Measurements from ENCODE around the gene ORC5.
A peak's percentile ranks its signal among the peaks of the same experiment; 100 is the strongest.

Gene ORC5

GRCh38 chr7:104142147-104142546, 65.7 kb downstream of the ORC5 start:
- no CpG with 5 or more reads among the region's 2 CpGs for WGBS
- DNase-seq = no peak
- no peak overlapping the region for H2BK12ac ChIP-seq (ENCODE audit: low read length in 2 of 2)

GRCh38 chr7:104137971-104138370, 69.8 kb downstream of the ORC5 start:
- H2AK5ac ChIP-seq (ENCODE audit: low read length, severe bottlenecking) = no peak overlapping the region
- H3K23ac ChIP-seq (ENCODE audit: low read length in 2 of 2) = no peak overlapping the region
- H3K18ac ChIP-seq (ENCODE audit: low read depth in 1 of 2, low read length in 2 of 2) = peak overlapping the region in 1 of 2 experiments; percentile 67
- H2BK120ac ChIP-seq (ENCODE audit: low read depth, low read length) = no peak overlapping the region
- no peaks in the 10 kb centered on the region for H3K9me3 ChIP-seq (ENCODE audit: control insufficient read depth, low read length)
- H3K27me3 ChIP-seq (ENCODE audit: control insufficient read depth in 1 of 2, insufficient read depth in 1 of 2, low read length in 2 of 2) = no peaks in the 10 kb centered on the region
- peak overlapping the region; percentile 35 for H4K91ac ChIP-seq (ENCODE audit: low read length)
- H3K14ac ChIP-seq (ENCODE audit: low read length in 2 of 2) = no peak overlapping the region
- no peak overlapping the region for H3K4me3 ChIP-seq (ENCODE audit: insufficient read depth in 1 of 2, low read depth in 1 of 2, low read length in 2 of 2)
- H3K36me3 ChIP-seq (ENCODE audit: control insufficient read depth in 1 of 2, insufficient read depth in 2 of 2, low read depth in 1 of 2, low read length in 2 of 2) = peaks cover 0 to 32% of the 10 kb centered on the region in 2 experiments
- no peak overlapping the region for H4K8ac ChIP-seq (ENCODE audit: low read length)
- H2BK15ac ChIP-seq (ENCODE audit: low read depth, poor library complexity, severe bottlenecking) = no peak overlapping the region
- no peak overlapping the region for H2BK12ac ChIP-seq (ENCODE audit: low read length in 2 of 2)
- H3K4me2 ChIP-seq (ENCODE audit: low read length, poor library complexity, severe bottlenecking) = no peak overlapping the region
- peak; percentile 67 for DNase-seq
- WGBS = 81% methylated on average over 7 of the region's 7 CpGs
- peaks cover 9% of the 10 kb centered on the region for H3K4me1 ChIP-seq (ENCODE audit: control insufficient read depth, insufficient read depth, low read depth, low read length)
- no peak overlapping the region for H3K4ac ChIP-seq (ENCODE audit: low read depth in 1 of 2, low read length in 2 of 2)
- H3K27ac ChIP-seq (ENCODE audit: low read length, poor library complexity, severe bottlenecking) = peak overlapping the region; percentile 43
- H3K79me1 ChIP-seq (replicated peaks; ENCODE audit: low read length, poor library complexity, severe bottlenecking) = peaks cover 8% of the 10 kb centered on the region
- no peak overlapping the region for H2BK5ac ChIP-seq (ENCODE audit: low read depth, low read length, poor library complexity, severe bottlenecking)
- peak overlapping the region; percentile 25 for H3K9ac ChIP-seq (ENCODE audit: low read length)
- no peak overlapping the region for H2AFZ ChIP-seq (ENCODE audit: low read depth, low read length)

More at GRCh38 chr7:104142147-104142546, 65.7 kb downstream of the ORC5 start:
- peaks cover 8% of the 10 kb centered on the region for H3K79me1 ChIP-seq (replicated peaks; ENCODE audit: low read length, poor library complexity, severe bottlenecking)
- H3K27ac ChIP-seq (ENCODE audit: low read length, poor library complexity, severe bottlenecking) = no peak overlapping the region
- H3K23ac ChIP-seq (ENCODE audit: low read length in 2 of 2) = no peak overlapping the region
- no peak overlapping the region for H2BK15ac ChIP-seq (ENCODE audit: low read depth, poor library complexity, severe bottlenecking)
- H3K27me3 ChIP-seq (ENCODE audit: control insufficient read depth in 1 of 2, insufficient read depth in 1 of 2, low read length in 2 of 2) = no peaks in the 10 kb centered on the region
- H2BK5ac ChIP-seq (ENCODE audit: low read depth, low read length, poor library complexity, severe bottlenecking) = no peak overlapping the region
- peaks cover 9% of the 10 kb centered on the region for H3K4me1 ChIP-seq (ENCODE audit: control insufficient read depth, insufficient read depth, low read depth, low read length)
- no peak overlapping the region for H2AFZ ChIP-seq (ENCODE audit: low read depth, low read length)
- no peak overlapping the region for H2AK5ac ChIP-seq (ENCODE audit: low read length, severe bottlenecking)
- no peaks in the 10 kb centered on the region for H3K9me3 ChIP-seq (ENCODE audit: control insufficient read depth, low read length)
- H3K9ac ChIP-seq (ENCODE audit: low read length) = no peak overlapping the region
- H3K36me3 ChIP-seq (ENCODE audit: control insufficient read depth in 1 of 2, insufficient read depth in 2 of 2, low read depth in 1 of 2, low read length in 2 of 2) = peaks cover 3 to 18% of the 10 kb centered on the region in 2 experiments
- no peak overlapping the region for H3K4ac ChIP-seq (ENCODE audit: low read depth in 1 of 2, low read length in 2 of 2)
- H2BK120ac ChIP-seq (ENCODE audit: low read depth, low read length) = no peak overlapping the region
- no peak overlapping the region for H4K91ac ChIP-seq (ENCODE audit: low read length)
- no peak overlapping the region for H3K4me2 ChIP-seq (ENCODE audit: low read length, poor library complexity, severe bottlenecking)
- H4K8ac ChIP-seq (ENCODE audit: low read length) = no peak overlapping the region
- H3K4me3 ChIP-seq (ENCODE audit: insufficient read depth in 1 of 2, low read depth in 1 of 2, low read length in 2 of 2) = no peak overlapping the region
- no peak overlapping the region for H3K14ac ChIP-seq (ENCODE audit: low read length in 2 of 2)
- no peak overlapping the region for H3K18ac ChIP-seq (ENCODE audit: low read depth in 1 of 2, low read length in 2 of 2)

- Histone ChIP-seq H3K36me3 (ENCODE audit: control insufficient read depth in 1 of 2, insufficient read depth in 2 of 2, low read depth in 1 of 2, low read length in 2 of 2) (peaks cover 0 to 36% of the 10 kb centered on the region in 2 experiments), H2BK15ac (ENCODE audit: low read depth, poor library complexity, severe bottlenecking) (no peak overlapping the region), H2BK12ac (ENCODE audit: low read length in 2 of 2) (peak overlapping the region in 1 of 2 experiments; percentile 77), H3K4ac (ENCODE audit: low read depth in 1 of 2, low read length in 2 of 2) (no peak overlapping the region), H3K4me1 (ENCODE audit: control insufficient read depth, insufficient read depth, low read depth, low read length) (peaks cover 9% of the 10 kb centered on the region), H3K27ac (ENCODE audit: low read length, poor library complexity, severe bottlenecking) (peak overlapping the region; percentile 43), H2AFZ (ENCODE audit: low read depth, low read length) (no peak overlapping the region), H3K79me1 (replicated peaks; ENCODE audit: low read length, poor library complexity, severe bottlenecking) (peaks cover 8% of the 10 kb centered on the region), H4K91ac (ENCODE audit: low read length) (peak overlapping the region; percentile 27), H3K9me3 (ENCODE audit: control insufficient read depth, low read length) (no peaks in the 10 kb centered on the region), H2BK120ac (ENCODE audit: low read depth, low read length) (no peak overlapping the region), H3K23ac (ENCODE audit: low read length in 2 of 2) (no peak overlapping the region), H3K4me2 (ENCODE audit: low read length, poor library complexity, severe bottlenecking) (no peak overlapping the region), H2AK5ac (ENCODE audit: low read length, severe bottlenecking) (no peak overlapping the region), H3K4me3 (ENCODE audit: insufficient read depth in 1 of 2, low read depth in 1 of 2, low read length in 2 of 2) (no peak overlapping the region), H3K18ac (ENCODE audit: low read depth in 1 of 2, low read length in 2 of 2) (peak overlapping the region in 1 of 2 experiments; percentile 67), H4K8ac (ENCODE audit: low read length) (no peak overlapping the region), H3K9ac (ENCODE audit: low read length) (no peak overlapping the region), H3K14ac (ENCODE audit: low read length in 2 of 2) (no peak overlapping the region), H2BK5ac (ENCODE audit: low read depth, low read length, poor library complexity, severe bottlenecking) (no peak overlapping the region), H3K27me3 (ENCODE audit: control insufficient read depth in 1 of 2, insufficient read depth in 1 of 2, low read length in 2 of 2) (no peaks in the 10 kb centered on the region)
- no peak for DNase-seq
- WGBS = 95% methylated on average over 10 of the region's 10 CpGs
These were observed 70.3 kb downstream of the ORC5 start for GRCh38 chr7:104137511-104137910.

- Histone ChIP-seq H3K4me3 (ENCODE audit: insufficient read depth in 1 of 2, low read depth in 1 of 2, low read length in 2 of 2) (no peak overlapping the region), H3K9me3 (ENCODE audit: control insufficient read depth, low read length) (no peaks in the 10 kb centered on the region), H3K79me1 (replicated peaks; ENCODE audit: low read length, poor library complexity, severe bottlenecking) (peaks cover 8% of the 10 kb centered on the region), H3K23ac (ENCODE audit: low read length in 2 of 2) (no peak overlapping the region), H3K14ac (ENCODE audit: low read length in 2 of 2) (no peak overlapping the region), H3K4me1 (ENCODE audit: control insufficient read depth, insufficient read depth, low read depth, low read length) (peaks cover 9% of the 10 kb centered on the region), H2AK5ac (ENCODE audit: low read length, severe bottlenecking) (no peak overlapping the region), H3K18ac (ENCODE audit: low read depth in 1 of 2, low read length in 2 of 2) (no peak overlapping the region), H2BK12ac (ENCODE audit: low read length in 2 of 2) (no peak overlapping the region), H3K4me2 (ENCODE audit: low read length, poor library complexity, severe bottlenecking) (no peak overlapping the region), H2BK15ac (ENCODE audit: low read depth, poor library complexity, severe bottlenecking) (no peak overlapping the region), H3K27me3 (ENCODE audit: control insufficient read depth in 1 of 2, insufficient read depth in 1 of 2, low read length in 2 of 2) (no peaks in the 10 kb centered on the region), H2AFZ (ENCODE audit: low read depth, low read length) (no peak overlapping the region), H2BK5ac (ENCODE audit: low read depth, low read length, poor library complexity, severe bottlenecking) (no peak overlapping the region), H3K27ac (ENCODE audit: low read length, poor library complexity, severe bottlenecking) (no peak overlapping the region), H2BK120ac (ENCODE audit: low read depth, low read length) (no peak overlapping the region), H3K4ac (ENCODE audit: low read depth in 1 of 2, low read length in 2 of 2) (no peak overlapping the region), H3K9ac (ENCODE audit: low read length) (no peak overlapping the region), H4K8ac (ENCODE audit: low read length) (no peak overlapping the region), H3K36me3 (ENCODE audit: control insufficient read depth in 1 of 2, insufficient read depth in 2 of 2, low read depth in 1 of 2, low read length in 2 of 2) (peaks cover 0 to 41% of the 10 kb centered on the region in 2 experiments), H4K91ac (ENCODE audit: low read length) (no peak overlapping the region)
- no peak for DNase-seq
- 95% methylated on average over 2 of the region's 3 CpGs for WGBS
These were observed 70.8 kb downstream of the ORC5 start for GRCh38 chr7:104136981-104137380.
